ENCODE measurements around the gene GEMIN4. TPM values are rescaled to one million over a fixed set of nuclear protein-coding genes. Genes with fewer than 3 reads are reported as not detected.
"Not testable (repeated sequence)": the region's sequence is repeated elsewhere in the genome, so short reads cannot be mapped to it uniquely, and the experiment has no call there.

Gene GEMIN4
- total and polyA plus RNA-seq, 4 donors = 8.1 to 15.8 (median 14.5) TPM

DNA sequence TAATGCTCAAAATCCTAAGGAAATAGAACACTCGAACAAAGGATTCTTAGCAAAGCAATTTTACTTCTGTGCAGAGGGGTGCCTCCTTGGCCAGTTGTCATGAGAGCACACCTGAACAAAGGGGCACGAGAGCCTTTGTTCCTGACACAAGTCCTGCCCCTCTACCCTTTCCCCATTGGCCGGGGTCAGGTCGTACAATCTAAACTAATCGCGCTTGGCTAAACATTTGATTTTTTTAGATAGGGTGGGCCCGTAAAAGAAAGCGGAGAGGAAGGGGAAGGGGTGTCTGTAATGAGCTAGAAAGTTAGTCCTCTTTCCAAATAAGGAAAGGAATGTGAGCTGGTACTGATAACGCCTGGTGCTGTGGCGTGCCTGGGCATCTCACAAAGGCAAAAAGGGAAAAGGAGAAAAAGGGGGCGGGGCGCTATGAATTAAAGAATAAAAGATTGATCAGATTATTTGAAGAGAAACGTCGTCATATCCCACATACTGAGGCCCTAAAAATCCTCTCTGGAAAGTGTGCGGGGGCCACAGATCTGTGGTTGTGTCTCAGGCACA lies 4.0 kb upstream of the GEMIN4 start:
- not testable (repeated sequence) for H3K4me3 ChIP-seq (ENCODE audit: low read depth, low read length); H3K27me3 ChIP-seq (ENCODE audit: control insufficient read depth, insufficient read depth, low read length); H3K27ac ChIP-seq (ENCODE audit: low read depth, low read length); H3K9me3 ChIP-seq (ENCODE audit: control insufficient read depth, insufficient read depth, low read length); DNase-seq (ENCODE audit: low read depth in 4 of 6, low spot score in 6 of 6)
- 74% methylated on average over 8 of the region's 15 CpGs for WGBS (ENCODE audit: insufficient coverage)
- Histone ChIP-seq H3K4me1 (ENCODE audit: control insufficient read depth, insufficient read depth, low read length) (peaks cover 16% of the 10 kb centered on the region), H3K36me3 (ENCODE audit: control insufficient read depth, insufficient read depth, low read length) (peaks cover 24% of the 10 kb centered on the region)

DNA sequence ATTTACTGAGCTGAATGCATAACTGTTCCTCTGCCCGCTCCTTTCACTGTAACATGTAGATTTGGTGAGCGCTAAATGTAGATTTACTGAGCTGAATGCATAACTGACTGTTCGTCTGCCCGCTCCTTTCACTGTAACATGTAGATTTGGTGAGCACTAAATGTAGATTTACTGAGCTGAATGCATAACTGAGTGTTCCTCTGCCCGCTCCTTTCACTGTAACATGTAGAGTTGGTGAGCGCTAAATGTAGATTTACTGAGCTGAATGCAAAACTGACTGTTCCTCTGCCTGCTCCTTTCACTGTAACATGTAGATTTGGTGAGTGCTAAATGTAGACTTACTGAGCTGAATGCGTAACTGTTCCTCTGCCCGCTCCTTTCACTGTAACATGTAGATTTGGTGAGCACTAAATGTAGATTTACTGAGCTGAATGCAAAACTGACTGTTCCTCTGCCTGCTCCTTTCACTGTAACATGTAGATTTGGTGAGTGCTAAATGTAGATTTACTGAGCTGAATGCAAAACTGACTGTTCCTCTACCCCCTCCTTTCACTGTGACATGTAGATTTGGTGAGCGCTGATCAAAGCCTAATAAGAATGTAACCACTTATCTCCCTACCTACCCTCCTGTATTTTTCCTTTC lies 3.4 kb upstream of the GEMIN4 start:
- H3K4me3 ChIP-seq (ENCODE audit: low read depth, low read length); H3K9me3 ChIP-seq (ENCODE audit: control insufficient read depth, insufficient read depth, low read length); DNase-seq (ENCODE audit: low read depth in 4 of 6, low spot score in 6 of 6); H3K27me3 ChIP-seq (ENCODE audit: control insufficient read depth, insufficient read depth, low read length); H3K27ac ChIP-seq (ENCODE audit: low read depth, low read length): not testable (repeated sequence)
- WGBS (ENCODE audit: insufficient coverage) = 94% methylated on average over 6 of the region's 9 CpGs
- Histone ChIP-seq H3K4me1 (ENCODE audit: control insufficient read depth, insufficient read depth, low read length) (peaks cover 23% of the 10 kb centered on the region), H3K36me3 (ENCODE audit: control insufficient read depth, insufficient read depth, low read length) (peaks cover 19% of the 10 kb centered on the region)

DNA sequence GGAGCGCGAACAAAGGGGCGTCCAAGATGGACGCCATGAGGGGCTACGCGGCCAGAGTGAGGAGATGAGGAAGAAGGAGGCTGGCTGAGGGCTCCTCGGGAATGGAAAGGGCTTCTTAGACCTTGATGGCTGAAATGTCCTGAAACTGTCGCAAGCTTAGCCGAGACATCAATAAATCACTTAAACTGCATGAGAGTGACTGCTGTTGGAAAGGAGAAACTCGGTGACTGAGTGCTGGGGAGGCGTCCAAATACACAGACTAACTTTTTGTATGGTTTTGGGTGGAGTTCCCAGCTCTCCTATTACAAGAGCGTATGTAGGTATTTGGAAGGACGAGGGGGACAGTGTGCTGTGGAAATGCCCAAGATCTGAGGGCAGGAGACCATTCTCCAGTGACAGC lies 1.4 kb upstream of the GEMIN4 start:
- Histone ChIP-seq H3K4me1 (ENCODE audit: control insufficient read depth, insufficient read depth, low read length) (peaks cover 26% of the 10 kb centered on the region), H3K36me3 (ENCODE audit: control insufficient read depth, insufficient read depth, low read length) (peaks cover 15% of the 10 kb centered on the region), H3K27ac (ENCODE audit: low read depth, low read length) (no peak overlapping the region), H3K4me3 (ENCODE audit: low read depth, low read length) (no peak overlapping the region), H3K27me3 (ENCODE audit: control insufficient read depth, insufficient read depth, low read length) (no peaks in the 10 kb centered on the region), H3K9me3 (ENCODE audit: control insufficient read depth, insufficient read depth, low read length) (no peaks in the 10 kb centered on the region)
- 88% methylated on average over 5 of the region's 13 CpGs for WGBS (ENCODE audit: insufficient coverage)
- DNase-seq (ENCODE audit: low read depth in 4 of 6, low spot score in 6 of 6) = peak in 1 of 6 donors; percentile 15

DNA sequence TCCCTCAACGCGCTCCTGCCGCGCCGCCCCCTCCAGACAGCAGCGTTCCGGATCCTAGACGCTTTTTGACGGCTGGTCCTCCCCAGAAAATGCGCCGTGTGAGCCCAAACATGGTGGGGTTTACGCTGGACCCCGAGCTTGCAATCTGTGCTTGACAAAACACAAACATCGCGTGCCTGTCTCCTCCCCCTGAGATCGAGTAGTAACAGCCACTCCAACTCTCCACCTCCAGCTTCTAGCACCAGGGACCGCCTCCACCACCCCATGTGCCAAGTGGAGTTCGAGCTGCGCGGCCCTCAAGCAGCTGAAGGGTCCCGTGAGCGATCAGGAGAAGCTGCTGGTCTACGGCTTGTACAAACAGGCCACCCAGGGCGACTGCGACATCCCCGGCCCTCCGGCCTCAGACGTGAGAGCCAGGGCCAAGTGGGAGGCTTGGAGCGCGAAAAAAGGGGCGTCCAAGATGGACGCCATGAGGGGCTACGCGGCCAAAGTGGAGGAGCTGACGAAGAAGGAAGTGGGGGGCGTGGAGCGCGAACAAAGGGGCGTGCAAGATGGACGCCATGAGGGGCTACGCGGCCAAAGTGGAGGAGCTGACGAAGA lies 656 bp upstream of the GEMIN4 start:
- H3K36me3 ChIP-seq (ENCODE audit: control insufficient read depth, insufficient read depth, low read length) = peaks cover 18% of the 10 kb centered on the region
- 6% methylated on average over 34 of the region's 43 CpGs for WGBS (ENCODE audit: insufficient coverage)
- H3K27ac ChIP-seq (ENCODE audit: low read depth, low read length) = peak overlapping the region; percentile 52
- no peaks in the 10 kb centered on the region for H3K27me3 ChIP-seq (ENCODE audit: control insufficient read depth, insufficient read depth, low read length)
- H3K4me3 ChIP-seq (ENCODE audit: low read depth, low read length) = peak overlapping the region; percentile 48
- H3K9me3 ChIP-seq (ENCODE audit: control insufficient read depth, insufficient read depth, low read length) = no peaks in the 10 kb centered on the region
- peaks cover 26% of the 10 kb centered on the region for H3K4me1 ChIP-seq (ENCODE audit: control insufficient read depth, insufficient read depth, low read length)
- peak in 4 of 6 donors; percentile 26 to 89 (median 60) for DNase-seq (ENCODE audit: low read depth in 4 of 6, low spot score in 6 of 6)

DNA sequence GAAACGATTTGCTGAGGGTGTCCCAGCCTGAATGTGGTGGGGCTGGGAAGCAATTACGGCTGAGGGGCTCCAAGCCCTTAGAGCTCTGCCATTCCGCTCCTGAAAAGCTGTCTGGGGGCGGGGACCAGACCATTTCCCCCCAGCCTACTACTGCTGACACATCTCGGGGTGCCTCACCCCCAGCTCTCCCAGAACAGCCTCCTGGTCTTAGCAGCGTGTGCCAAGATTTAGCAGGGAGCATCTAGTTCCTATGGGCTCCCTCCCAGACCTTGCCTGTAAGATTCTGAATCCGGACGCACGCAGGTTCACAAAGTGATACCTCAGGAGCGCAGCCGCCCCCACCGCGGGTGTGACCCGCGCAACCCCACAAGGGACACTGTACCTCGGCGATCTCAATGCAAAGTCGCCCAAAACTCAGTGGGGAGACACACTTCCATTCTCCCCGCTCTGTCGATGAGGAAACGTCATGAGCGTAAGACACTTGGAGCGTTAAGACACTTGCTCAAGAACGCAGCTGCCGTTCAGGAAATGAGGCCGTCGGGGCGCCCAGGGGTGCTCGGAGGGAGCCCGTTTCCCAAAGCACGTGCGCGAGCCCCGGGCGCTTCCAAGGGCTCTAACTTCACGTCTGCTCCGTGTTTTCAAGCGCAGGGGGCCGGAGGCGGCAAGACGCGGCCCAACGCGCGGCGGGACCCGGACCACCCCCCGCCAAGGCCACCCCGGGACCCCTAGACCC lies 629 bp downstream of the GEMIN4 start:
- no peaks in the 10 kb centered on the region for H3K9me3 ChIP-seq (ENCODE audit: control insufficient read depth, insufficient read depth, low read length)
- WGBS (ENCODE audit: insufficient coverage) = 1% methylated on average over 49 of the region's 49 CpGs
- peaks cover 26% of the 10 kb centered on the region for H3K4me1 ChIP-seq (ENCODE audit: control insufficient read depth, insufficient read depth, low read length)
- no peak overlapping the region for H3K27ac ChIP-seq (ENCODE audit: low read depth, low read length)
- H3K4me3 ChIP-seq (ENCODE audit: low read depth, low read length) = peak overlapping the region; percentile 48
- H3K27me3 ChIP-seq (ENCODE audit: control insufficient read depth, insufficient read depth, low read length) = no peaks in the 10 kb centered on the region
- DNase-seq (ENCODE audit: low read depth in 4 of 6, low spot score in 6 of 6) = peak in 2 of 6 donors; percentile 54 to 55
- H3K36me3 ChIP-seq (ENCODE audit: control insufficient read depth, insufficient read depth, low read length) = peaks cover 20% of the 10 kb centered on the region

DNA sequence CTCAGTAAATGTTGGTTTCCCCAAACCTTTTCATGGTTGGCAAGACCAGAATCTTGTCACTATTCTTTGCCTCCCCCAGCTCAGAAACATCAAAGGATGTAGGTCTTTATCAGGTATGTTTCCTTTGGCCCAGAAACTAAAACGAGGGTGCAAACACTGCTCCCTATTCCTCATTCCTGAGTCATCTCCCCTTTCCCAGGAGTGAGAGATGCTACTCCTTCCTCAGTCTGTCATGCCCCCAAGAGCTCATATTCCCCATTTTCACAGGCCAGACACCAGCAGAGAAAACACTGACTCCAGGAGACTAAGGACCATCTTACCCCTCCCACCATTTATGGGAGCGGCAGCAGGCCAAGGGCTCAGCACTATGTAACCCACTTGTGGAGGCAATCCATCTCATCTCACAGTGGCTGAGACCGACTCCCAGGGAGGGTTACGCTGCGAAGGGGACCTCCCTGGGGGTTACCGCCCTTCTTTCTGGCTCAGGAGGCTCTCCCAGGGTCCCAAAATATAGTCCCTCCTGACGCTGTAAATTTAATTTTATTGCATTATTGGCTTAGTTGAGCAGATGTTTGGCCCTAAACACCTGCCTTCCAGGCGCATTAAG lies 1.5 kb downstream of the GEMIN4 start:
- Histone ChIP-seq H3K27ac (ENCODE audit: low read depth, low read length) (no peak overlapping the region), H3K4me3 (ENCODE audit: low read depth, low read length) (peak overlapping the region; percentile 48), H3K36me3 (ENCODE audit: control insufficient read depth, insufficient read depth, low read length) (peaks cover 29% of the 10 kb centered on the region), H3K9me3 (ENCODE audit: control insufficient read depth, insufficient read depth, low read length) (no peaks in the 10 kb centered on the region), H3K27me3 (ENCODE audit: control insufficient read depth, insufficient read depth, low read length) (no peaks in the 10 kb centered on the region), H3K4me1 (ENCODE audit: control insufficient read depth, insufficient read depth, low read length) (peaks cover 26% of the 10 kb centered on the region)
- 92% methylated on average over 3 of the region's 8 CpGs for WGBS (ENCODE audit: insufficient coverage)
- DNase-seq (ENCODE audit: low read depth in 4 of 6, low spot score in 6 of 6) = peak in 1 of 6 donors; percentile 41

DNA sequence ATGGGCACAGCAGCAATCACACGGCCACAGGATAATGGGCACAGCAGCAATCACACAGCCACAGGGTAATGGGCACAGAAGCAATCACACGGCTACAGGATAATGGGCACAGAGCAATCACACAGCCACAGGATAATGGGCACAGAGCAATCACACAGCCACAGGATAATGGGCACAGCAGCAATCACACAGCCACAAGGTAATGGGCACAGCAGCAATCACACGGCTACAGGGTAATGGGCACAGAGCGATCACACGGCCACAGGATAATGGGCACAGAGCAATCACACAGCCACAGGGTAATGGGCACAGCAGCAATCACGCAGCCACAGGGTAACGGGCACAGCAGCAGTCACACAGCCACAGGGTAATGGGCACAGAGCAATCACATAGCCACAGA lies 2.7 kb downstream of the GEMIN4 start:
- WGBS (ENCODE audit: insufficient coverage) = 83% methylated on average over 6 of the region's 7 CpGs
- peaks cover 26% of the 10 kb centered on the region for H3K4me1 ChIP-seq (ENCODE audit: control insufficient read depth, insufficient read depth, low read length)
- not testable (repeated sequence) for H3K27ac ChIP-seq (ENCODE audit: low read depth, low read length); H3K4me3 ChIP-seq (ENCODE audit: low read depth, low read length); H3K9me3 ChIP-seq (ENCODE audit: control insufficient read depth, insufficient read depth, low read length); H3K27me3 ChIP-seq (ENCODE audit: control insufficient read depth, insufficient read depth, low read length); DNase-seq (ENCODE audit: low read depth in 4 of 6, low spot score in 6 of 6)
- peaks cover 41% of the 10 kb centered on the region for H3K36me3 ChIP-seq (ENCODE audit: control insufficient read depth, insufficient read depth, low read length)

DNA sequence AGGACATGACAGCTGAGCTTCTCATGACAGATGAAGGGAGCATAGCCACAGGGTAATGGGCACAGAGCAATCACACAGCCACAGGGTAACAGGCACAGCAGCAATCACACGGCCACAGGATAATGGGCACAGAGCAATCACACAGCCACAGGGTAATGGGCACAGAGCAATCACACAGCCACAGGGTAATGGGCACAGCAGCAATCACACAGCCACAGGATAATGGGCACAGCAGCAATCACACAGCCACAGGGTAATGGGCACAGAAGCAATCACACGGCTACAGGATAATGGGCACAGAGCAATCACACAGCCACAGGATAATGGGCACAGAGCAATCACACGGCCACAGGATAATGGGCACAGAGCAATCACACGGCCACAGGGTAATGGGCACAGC lies 3.5 kb downstream of the GEMIN4 start:
- 82% methylated on average over 2 of the region's 4 CpGs for WGBS (ENCODE audit: insufficient coverage)
- H3K36me3 ChIP-seq (ENCODE audit: control insufficient read depth, insufficient read depth, low read length) = peaks cover 48% of the 10 kb centered on the region
- not testable (repeated sequence) for H3K27me3 ChIP-seq (ENCODE audit: control insufficient read depth, insufficient read depth, low read length)

DNA sequence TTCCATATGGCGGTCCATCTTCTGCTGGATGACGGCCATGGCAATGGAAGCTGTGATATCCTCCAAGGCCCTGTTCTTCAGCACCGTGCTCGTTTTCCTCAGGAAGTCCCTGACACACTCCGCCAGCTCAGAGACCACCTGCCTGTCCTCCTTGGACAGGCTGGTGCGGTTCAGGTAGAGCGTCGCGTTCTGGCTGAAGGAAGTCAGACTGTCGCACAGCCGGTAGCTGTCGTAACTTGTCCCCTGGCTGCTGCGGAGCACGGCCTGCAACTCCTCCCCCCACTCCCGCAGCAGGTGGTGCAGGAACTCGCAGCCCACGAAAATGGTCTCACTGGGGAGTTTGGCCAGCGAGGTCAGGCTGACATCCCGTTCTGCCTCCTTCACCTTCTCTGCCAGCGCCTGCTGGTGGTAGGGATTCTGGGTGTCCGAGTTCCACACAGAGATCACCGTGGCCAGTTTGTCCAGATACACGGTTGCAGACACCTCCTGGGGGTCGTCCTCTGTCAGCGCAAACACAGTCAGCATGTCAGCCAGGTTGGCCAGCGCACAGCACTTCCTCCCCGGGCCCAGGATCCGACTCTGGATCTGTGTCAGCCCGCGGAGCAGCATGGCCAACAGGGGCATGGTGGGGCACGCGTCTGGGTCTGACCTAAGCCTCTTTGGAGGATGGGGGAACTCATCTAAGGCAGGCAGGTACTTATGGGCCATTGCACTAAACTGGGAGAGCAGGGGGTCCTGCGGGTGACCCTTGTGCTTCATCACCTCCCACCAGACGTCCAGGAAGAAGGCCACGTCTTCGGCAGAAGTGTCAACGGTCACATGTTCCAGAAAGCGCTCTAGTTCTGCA lies 5.1 kb downstream of the GEMIN4 start:
- H3K36me3 ChIP-seq (ENCODE audit: control insufficient read depth, insufficient read depth, low read length) = peaks cover 60% of the 10 kb centered on the region
- no peaks in the 10 kb centered on the region for H3K27me3 ChIP-seq (ENCODE audit: control insufficient read depth, insufficient read depth, low read length)
- 91% methylated on average over 33 of the region's 38 CpGs for WGBS (ENCODE audit: insufficient coverage)
- H3K27ac ChIP-seq (ENCODE audit: low read depth, low read length) = no peak overlapping the region
- no peak overlapping the region for H3K4me3 ChIP-seq (ENCODE audit: low read depth, low read length)
- DNase-seq (ENCODE audit: low read depth in 4 of 6, low spot score in 6 of 6) = no peak
- no peaks in the 10 kb centered on the region for H3K9me3 ChIP-seq (ENCODE audit: control insufficient read depth, insufficient read depth, low read length)
- peaks cover 14% of the 10 kb centered on the region for H3K4me1 ChIP-seq (ENCODE audit: control insufficient read depth, insufficient read depth, low read length)

More for the DNA sequence above, 3.5 kb downstream of the GEMIN4 start:
- H3K27ac ChIP-seq (ENCODE audit: low read depth, low read length); H3K9me3 ChIP-seq (ENCODE audit: control insufficient read depth, insufficient read depth, low read length); DNase-seq (ENCODE audit: low read depth in 4 of 6, low spot score in 6 of 6); H3K4me3 ChIP-seq (ENCODE audit: low read depth, low read length): not testable (repeated sequence)
- H3K4me1 ChIP-seq (ENCODE audit: control insufficient read depth, insufficient read depth, low read length) = peaks cover 26% of the 10 kb centered on the region
